GM19467 (cell line): ENCODE data around the gene KCNJ1.

ENCODE experiments used
- ATAC-seq: cut with Tn5 transposase; IDR thresholded peaks from one replicate; pipeline ENCODE4 v1.9.1; 2021; ENCODE audit warnings: mild to moderate bottlenecking, moderate library complexity; ENCODE audit not compliant: unreplicated experiment

The KCNJ1 gene

DNA sequence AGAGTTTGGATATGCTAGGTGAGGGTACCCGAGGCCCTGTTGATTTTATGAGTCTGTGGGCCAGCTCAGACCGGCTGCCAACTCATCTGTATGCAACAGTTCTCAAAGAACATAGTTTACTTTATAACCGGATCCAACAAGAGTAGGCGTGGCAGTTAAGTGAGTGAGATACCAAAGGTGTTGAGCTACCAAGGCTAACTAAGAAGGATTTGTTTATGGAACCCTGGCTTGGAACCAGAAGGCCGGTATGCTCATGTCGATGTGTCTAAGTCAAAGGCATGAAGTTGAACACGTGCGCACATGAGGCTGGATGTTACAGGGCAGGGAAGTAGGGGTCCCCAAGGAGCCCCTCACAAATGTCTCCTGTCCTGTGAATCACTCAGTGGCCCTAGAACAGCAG, at the start of gene KCNJ1:
Gene KCNJ1 (minus strand): TSS at position 20 of the 400 bp plus-strand sequence. CDS start 27,053 bp downstream, outside the sequence.
- no peak for ATAC-seq

DNA sequence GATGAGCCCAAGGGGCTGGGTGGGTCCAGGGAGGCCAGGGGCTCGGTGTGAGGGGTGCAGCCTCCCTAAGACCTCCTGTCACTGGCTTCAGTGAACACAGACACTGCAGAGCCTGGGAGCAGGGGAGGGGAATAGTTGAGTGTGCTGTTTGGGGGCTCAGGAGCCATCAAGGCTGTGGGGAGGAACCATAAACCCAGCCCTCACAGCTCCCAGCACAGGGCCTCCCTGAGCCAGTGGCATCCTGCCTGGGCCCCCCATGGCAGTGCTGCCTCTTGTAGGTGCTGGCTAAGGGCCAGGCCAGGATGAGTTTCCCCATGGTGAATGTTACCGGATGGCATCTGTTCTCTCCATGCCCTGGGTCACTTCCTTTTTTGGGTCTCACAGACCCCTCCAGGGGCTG, 49.6 kb upstream of the KCNJ1 start:
- ATAC-seq = no peak

DNA sequence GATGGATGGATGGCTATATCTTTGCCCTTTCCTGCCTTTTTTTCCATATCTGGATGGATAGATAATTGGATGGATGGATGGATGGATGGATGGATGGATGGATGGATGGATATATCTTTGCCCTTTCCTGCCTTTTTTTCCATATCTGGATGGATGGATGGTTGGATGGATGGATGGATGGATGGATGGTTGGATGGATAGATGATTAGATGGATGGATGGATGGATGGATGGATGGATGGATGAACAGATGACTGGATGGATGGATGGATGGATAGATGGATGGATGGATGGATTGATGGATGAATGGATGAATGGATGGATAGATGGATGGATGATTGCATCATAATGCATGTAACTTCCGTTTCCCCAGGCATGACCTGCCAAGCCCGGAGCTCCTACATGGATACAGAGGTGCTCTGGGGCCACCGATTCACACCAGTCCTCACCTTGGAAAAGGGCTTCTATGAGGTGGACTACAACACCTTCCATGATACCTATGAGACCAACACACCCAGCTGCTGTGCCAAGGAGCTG, 49.0 kb upstream of the KCNJ1 start:
- ATAC-seq = no peak

DNA sequence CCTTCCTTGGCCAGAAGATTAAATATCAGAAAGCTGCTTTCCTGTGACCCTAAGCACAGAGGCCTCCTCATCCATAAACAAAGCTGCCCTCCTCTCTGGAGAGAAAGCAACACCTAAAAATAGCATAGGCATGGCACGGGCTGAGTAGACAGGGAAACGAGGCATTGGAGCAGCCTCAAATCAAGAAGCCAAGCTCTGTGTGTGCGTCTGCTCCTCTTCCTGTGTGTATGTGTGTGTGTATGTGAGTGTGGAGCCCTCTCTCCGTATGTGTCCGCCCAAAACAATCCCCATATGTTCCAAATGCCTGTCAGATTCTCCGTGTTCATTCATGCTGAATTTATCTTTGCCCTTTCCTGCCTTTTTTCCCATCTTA, 48.0 kb upstream of the KCNJ1 start:
- ATAC-seq = no peak

DNA sequence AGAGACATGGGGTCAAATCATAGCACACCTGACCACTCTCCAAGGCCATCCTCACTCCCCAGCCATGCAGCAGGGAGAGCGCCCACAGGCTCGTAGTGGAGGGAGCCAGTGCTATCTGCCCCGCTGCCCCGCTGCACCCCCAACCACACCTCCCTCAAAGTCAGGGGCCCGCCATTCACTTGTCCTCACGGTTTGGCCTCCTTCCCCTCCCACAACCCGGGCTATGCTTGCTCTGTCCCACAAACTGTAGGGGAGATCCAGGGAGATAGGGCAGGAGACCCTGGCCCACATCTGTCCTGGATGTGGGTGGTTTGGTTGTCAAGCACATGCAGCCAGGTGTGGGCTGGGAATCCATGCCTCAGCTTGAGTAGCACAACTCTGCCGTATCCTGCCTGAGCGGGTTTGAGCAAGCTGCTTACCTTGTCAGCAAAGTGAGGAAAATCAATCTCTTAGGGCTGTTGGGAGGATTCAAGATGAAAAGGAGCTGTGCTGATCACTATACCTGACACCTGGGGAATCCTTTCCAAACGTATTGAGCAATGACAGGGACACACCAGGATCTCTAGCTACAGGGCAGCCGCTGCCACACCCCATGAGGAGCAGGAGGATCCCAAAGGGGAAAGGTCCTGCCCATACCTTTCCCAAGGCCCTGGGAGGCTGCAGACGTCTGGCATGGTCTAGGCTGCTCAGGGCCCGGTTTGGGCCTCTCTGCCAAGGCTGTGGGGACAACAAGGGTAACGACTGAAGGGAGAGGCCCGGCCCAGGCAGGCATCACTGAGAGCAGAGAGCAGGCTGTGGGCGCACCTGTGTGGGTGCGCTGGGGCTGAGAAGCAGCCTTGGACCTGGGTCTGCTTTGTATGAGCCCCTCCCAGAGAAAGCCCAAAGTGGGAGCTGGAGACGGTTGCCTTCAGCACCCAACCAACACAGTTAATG, 47.4 kb upstream of the KCNJ1 start:
- no peak for ATAC-seq

DNA sequence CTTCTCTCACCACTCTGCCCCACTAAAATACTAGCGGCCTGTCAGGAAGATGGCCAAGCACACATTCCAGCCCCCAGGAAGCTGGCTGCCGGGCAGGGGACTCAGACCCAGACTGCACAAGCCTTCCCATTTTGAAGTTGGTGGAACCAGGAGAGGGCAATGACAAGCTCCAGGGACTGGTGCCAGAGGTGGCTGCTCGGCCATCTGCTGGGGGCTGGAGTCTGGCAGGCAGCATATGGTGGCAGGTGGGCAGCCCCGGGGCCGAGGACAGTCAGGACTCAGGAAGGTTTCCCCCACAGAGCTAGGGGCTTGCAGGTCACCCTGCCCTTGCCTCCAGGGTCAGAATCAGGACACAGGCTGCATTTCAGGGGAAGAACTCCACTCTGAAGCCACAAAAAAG, 46.7 kb upstream of the KCNJ1 start:
- no peak for ATAC-seq

GRCh38 chr11:128911701-128912100, 44.6 kb upstream of the KCNJ1 start:
- ATAC-seq = no peak

GRCh38 chr11:128911239-128911638, 44.1 kb upstream of the KCNJ1 start:
- no peak for ATAC-seq

GRCh38 chr11:128910576-128910975, 43.5 kb upstream of the KCNJ1 start:
- no peak for ATAC-seq

DNA sequence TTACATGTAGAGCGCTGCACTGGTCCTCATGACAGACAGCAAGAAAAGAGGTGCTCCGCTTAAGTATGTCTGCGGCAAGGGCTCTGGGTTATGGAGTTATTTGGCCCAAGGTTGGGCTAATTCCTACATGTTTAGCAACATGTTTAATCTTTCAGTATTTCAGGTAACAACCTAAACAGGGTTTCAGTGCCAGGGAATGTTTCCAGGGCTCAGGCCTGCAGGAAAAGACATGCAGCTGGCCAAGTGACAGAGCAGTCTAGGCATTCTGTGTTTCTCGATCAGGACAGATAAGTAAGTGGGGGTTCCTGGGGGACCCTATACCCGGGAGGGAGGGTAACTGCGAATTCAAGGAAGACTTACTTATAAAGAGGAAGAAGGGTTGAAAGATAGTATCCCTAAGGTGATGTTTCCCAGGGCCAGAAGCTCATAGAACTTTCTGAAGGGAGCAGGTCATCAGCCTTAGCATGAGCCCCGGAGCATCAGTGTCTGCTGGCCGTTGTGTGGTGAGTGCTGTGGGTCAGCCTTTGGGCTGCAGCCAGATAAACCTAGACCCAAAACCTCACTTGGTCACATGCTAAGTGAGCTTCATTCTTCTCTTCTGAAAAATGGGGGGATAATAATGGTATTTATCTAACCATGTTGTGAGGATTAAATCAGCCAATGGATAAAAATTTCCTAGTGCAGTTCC, 42.5 kb upstream of the KCNJ1 start:
- no peak for ATAC-seq

DNA sequence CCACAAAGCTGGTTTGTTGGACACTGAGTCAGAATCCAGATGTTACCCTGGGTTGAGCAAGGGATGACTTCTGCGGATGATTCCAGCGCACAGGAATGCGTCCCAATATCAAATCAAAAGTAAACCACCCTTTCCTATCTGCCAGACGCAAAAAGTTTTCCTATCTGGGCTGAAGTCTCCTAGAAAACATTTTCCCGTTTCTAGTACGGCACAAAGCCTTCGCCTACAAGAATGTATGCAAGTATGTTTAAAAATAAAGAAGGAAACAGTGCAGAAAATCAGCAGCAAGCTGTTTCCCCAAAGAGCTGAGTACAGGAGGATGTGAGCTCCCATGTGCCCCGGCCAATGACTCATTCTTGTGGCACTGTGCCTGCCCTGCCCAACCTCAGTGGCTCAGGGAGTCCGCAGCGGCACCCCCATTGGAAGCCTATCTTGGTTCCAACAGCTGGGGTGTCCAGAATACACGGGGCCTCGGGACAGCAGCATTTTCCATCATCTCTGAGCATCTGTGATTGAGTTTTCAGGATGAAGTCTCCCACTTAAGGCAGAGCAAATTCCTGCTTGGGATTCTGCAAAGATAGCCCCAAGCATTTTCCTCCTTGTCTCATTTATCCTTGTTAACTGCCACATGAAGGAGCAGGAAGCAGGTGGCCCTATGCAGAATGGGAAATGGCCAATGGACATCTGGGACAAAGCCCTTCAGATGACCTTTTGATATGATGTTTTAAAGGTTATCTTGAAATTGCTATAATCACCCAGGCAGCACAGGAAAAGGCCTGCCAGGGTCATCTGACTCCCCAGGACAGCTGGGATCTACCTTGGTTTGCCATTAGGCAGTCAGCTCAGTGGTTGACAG, 41.5 kb upstream of the KCNJ1 start:
- no peak for ATAC-seq

DNA sequence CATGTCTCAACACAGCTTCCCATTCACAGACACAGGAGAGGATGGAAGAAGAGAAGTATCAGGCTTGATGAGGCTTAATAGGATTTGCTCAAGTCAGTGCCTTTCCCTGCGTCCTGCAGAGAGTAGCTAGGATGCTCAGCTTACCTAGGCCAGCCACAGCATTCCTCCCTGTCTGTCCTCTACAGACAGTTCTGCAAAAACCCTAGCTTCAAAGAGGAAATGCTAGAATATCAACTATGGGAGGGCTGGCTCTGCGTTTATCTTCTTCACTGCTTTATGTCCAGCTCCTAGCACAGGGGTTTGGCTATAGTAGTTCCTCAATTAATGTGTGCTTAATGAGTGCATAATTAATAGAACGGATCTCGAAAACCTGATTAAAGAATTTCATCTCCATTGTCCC, 40.5 kb upstream of the KCNJ1 start:
- ATAC-seq = no peak

DNA sequence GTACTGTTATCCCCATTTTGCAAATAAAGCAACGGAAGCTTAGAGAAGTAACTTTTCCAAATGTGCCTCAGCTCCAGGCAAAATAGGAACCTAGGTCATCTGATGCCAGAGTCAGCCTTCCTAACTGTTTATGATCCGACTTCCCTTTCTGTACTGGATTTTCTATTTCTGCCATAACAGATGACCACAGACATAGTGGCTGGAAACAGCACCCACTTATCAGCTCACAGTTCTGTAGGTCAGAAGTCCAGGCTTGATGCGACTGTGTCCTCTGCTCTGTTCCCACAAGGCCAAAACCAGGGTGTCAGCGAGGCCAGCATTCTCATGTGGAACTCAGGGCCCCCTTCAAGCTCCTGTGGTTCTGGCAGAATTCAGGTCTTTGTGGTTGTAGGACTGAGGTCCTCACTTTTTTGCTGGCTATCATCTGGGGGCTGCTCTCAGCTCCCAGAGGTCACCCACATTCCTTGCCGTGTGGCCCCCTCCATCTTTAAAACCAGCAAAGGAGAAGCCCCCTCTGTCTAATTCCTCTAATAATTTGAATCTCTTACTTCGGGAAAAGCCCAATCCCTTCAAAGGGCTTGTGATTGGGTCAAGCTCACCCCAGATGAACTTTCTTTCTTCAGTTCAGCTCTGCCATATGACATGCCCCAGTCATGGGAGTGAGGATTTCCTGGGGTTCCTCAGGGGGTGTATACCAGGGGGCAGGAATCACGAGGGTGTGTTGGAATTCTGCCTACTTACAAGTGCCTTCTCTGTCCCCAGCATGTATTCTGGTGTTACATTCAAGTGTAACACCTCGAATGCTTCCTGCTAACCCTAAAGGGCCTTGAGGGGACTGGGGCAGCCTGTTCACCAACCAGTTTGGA, 39.3 kb upstream of the KCNJ1 start:
- no peak for ATAC-seq

GRCh38 chr11:128905345-128906184, 38.5 kb upstream of the KCNJ1 start:
- ATAC-seq = no peak

GRCh38 chr11:128904656-128905344, 37.7 kb upstream of the KCNJ1 start:
- no peak for ATAC-seq

DNA sequence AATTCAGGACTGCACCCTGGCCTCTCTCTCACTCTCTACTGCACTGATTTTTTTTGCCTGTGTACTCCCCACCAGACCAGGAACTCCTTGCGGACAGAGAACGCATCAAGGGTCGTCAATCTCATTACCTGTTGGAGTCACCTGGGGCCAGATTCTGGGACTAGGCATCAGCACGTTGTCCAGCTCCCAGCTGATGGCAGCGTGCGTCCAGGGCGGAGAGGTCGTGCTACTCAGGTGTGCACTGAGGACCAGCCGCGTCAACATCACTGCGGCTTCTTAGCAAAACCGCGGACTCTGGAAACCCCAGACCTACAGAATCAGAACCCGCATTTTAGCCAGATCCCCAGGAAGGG, 37.2 kb upstream of the KCNJ1 start:
- no peak for ATAC-seq

GRCh38 chr11:128903248-128904061, 36.4 kb upstream of the KCNJ1 start:
- no peak for ATAC-seq

GRCh38 chr11:128902515-128903066, 35.5 kb upstream of the KCNJ1 start:
- no peak for ATAC-seq
